ENCODE measurements around the gene TCTN3.
"Not testable (repeated sequence)": the region's sequence is repeated elsewhere in the genome, so short reads cannot be mapped to it uniquely, and the experiment has no call there.

Gene TCTN3

GRCh38 chr10:95628786-95629185 lies 64.9 kb downstream of the TCTN3 start:
- DNase-seq (ENCODE audit: low spot score): no peak

GRCh38 chr10:95626500-95626899 lies 67.2 kb downstream of the TCTN3 start:
- DNase-seq (ENCODE audit: low spot score): no peak

GRCh38 chr10:95620415-95620814 lies 73.3 kb downstream of the TCTN3 start:
- DNase-seq (ENCODE audit: low spot score): not testable (repeated sequence)

GRCh38 chr10:95618101-95618500 lies 75.6 kb downstream of the TCTN3 start:
- DNase-seq (ENCODE audit: low spot score): no peak

GRCh38 chr10:95616446-95616845 lies 77.3 kb downstream of the TCTN3 start:
- DNase-seq (ENCODE audit: low spot score): no peak

Measured in GM03348 (cell line).